Upper lobe of right lung (tissue), 1 donor: ENCODE data around the gene SIDT1. TPM values are rescaled to one million over a fixed set of nuclear protein-coding genes. Genes with fewer than 3 reads are reported as not detected.

Experiments used
- ATAC-seq: fragments of 200-7000 bp; cut with Tn5 transposase; one replicate; pipeline ENCODE4 v1.9.1; 2020; ENCODE audit warnings: mild to moderate bottlenecking, moderate library complexity
- DNase-seq: peaks from one replicate; pipeline ENCODE4 v3.0.0-alpha.2; 2020
- H3K27ac ChIP-seq: fragments of 200-600 bp; one replicate; pipeline ENCODE4 v1.8.0; 2022
- H3K27me3 ChIP-seq: fragments of 200-600 bp; one replicate; pipeline ENCODE4 v1.8.0; 2022; ENCODE audit warnings: mild to moderate bottlenecking
- H3K36me3 ChIP-seq: fragments of 200-600 bp; one replicate; pipeline ENCODE4 v1.8.0; 2022
- H3K4me1 ChIP-seq: fragments of 200-600 bp; one replicate; pipeline ENCODE4 v1.8.0; 2022
- H3K4me3 ChIP-seq: fragments of 200-600 bp; one replicate; pipeline ENCODE4 v1.8.0; 2022; ENCODE audit warnings: mild to moderate bottlenecking
- H3K9me3 ChIP-seq: fragments of 200-600 bp; one replicate; pipeline ENCODE4 v1.8.0; 2022
- CTCF ChIP-seq: fragments of 200-600 bp; IDR thresholded peaks from one replicate; pipeline ENCODE4 v1.8.0; 2022; ENCODE audit warnings: antibody characterized with exemption
- intact Hi-C: fragments of 100-400 bp; cut with DNase I; formaldehyde crosslinking; loops from one replicate; pipeline ENCODE4 v1.11.0; 2022
- long read RNA-seq: library from polyadenylated mRNA; unstranded; transcript quantifications from one replicate; pipeline ENCODE4 v2.0.0, GENCODE V29; 2021
- total RNA-seq: library from RNA; stranded (reverse); fragmentation: NEBNext Ultra II Directional; extraction: Animal tissue kit (Norgen Biotek cat#: 25700); gene quantifications from one replicate; pipeline ENCODE4 v1.2.1, GENCODE V29; 2021
- donor health status: DM: no; HTN: yes; CAD: no; lungs with severe emphysema.

The SIDT1 gene
- 3.5 TPM for total RNA-seq
- long read RNA-seq, full-length matches to known transcripts = 2 of 7 reads
- long read RNA-seq, partial matches to known transcripts = 1 of 7 reads
- long read RNA-seq, other reads (novel, unspliced or antisense) = 4 of 7 reads

- ATAC-seq = peak; percentile 75
- H3K27ac ChIP-seq = peak within 1 kb of the TSS; percentile 67
Observed at GRCh38 chr3:113531826-113532697, at the start of gene SIDT1. SIDT1 (plus strand) TSS chr3:113532555; CDS start chr3:113533022, 467 bp downstream.

GRCh38 chr3:113485161-113485609 lies 47.2 kb upstream of the SIDT1 start:
- ATAC-seq (peak; percentile 75), DNase-seq (peak; percentile 77)
- H3K4me3 ChIP-seq = no peak overlapping the region
- no peaks in the 10 kb centered on the region for H3K27me3 ChIP-seq
- no peak for TF ChIP-seq CTCF
- no peaks in the 10 kb centered on the region for H3K4me1 ChIP-seq
- H3K27ac ChIP-seq = peak overlapping the region; percentile 11
- intact Hi-C loops = no loop called here
- H3K9me3 ChIP-seq = no peaks in the 10 kb centered on the region
- H3K36me3 ChIP-seq = no peaks in the 10 kb centered on the region

More at GRCh38 chr3:113531826-113532697, at the start of gene SIDT1:
- Histone ChIP-seq H3K36me3 (no peaks in the 10 kb centered on the region), H3K9me3 (no peaks in the 10 kb centered on the region), H3K27me3 (peaks cover 19% of the 10 kb centered on the region), H3K4me3 (peak within 1 kb of the TSS; percentile 63), H3K4me1 (peaks cover 7% of the 10 kb centered on the region)
- no peak for DNase-seq
- no peak for TF ChIP-seq CTCF
- intact Hi-C loops = no loop called here

GRCh38 chr3:113495035-113495434 lies 37.3 kb upstream of the SIDT1 start:
- Histone ChIP-seq H3K27me3 (no peaks in the 10 kb centered on the region), H3K36me3 (peaks cover 24% of the 10 kb centered on the region), H3K4me1 (no peaks in the 10 kb centered on the region), H3K4me3 (no peak overlapping the region), H3K9me3 (no peaks in the 10 kb centered on the region), H3K27ac (no peak overlapping the region)
- DNase-seq (no peak), ATAC-seq (no peak)
- intact Hi-C loops = no loop called here
- TF ChIP-seq CTCF = peak; percentile 44

- Histone ChIP-seq H3K4me3 (no peak overlapping the region), H3K36me3 (peaks cover 29% of the 10 kb centered on the region), H3K4me1 (no peaks in the 10 kb centered on the region), H3K27ac (no peak overlapping the region), H3K27me3 (no peaks in the 10 kb centered on the region), H3K9me3 (no peaks in the 10 kb centered on the region)
- TF ChIP-seq CTCF = no peak
- no peak for DNase-seq
- intact Hi-C loops = no loop called here
- peak; percentile 28 for ATAC-seq
Observed at GRCh38 chr3:113496924-113497323, 35.4 kb upstream of the SIDT1 start.

- H3K4me3 ChIP-seq = no peak overlapping the region
- no peak for TF ChIP-seq CTCF
- H3K36me3 ChIP-seq = peaks cover 19% of the 10 kb centered on the region
- no peaks in the 10 kb centered on the region for H3K27me3 ChIP-seq
- no peaks in the 10 kb centered on the region for H3K4me1 ChIP-seq
- no peak overlapping the region for H3K27ac ChIP-seq
- ATAC-seq (no peak), DNase-seq (no peak)
- no peaks in the 10 kb centered on the region for H3K9me3 ChIP-seq
- intact Hi-C loops = no loop called here
Observed at GRCh38 chr3:113498221-113499005, 33.9 kb upstream of the SIDT1 start.
